ENCODE measurements around the gene ZBTB42.

The ZBTB42 gene

GRCh38 chr14:104845834-104846441 lies 45.0 kb downstream of the ZBTB42 start:
- FAIRE-seq: no peak

- no peak for FAIRE-seq
Observed at GRCh38 chr14:104852280-104852663, 51.4 kb downstream of the ZBTB42 start.
